Upper lobe of left lung (tissue), 6 donors: ENCODE measurements around the gene PADI4. TPM values are rescaled to one million over a fixed set of nuclear protein-coding genes. Genes with fewer than 3 reads are reported as not detected.

Source experiments
- ATAC-seq, 2 donors: fragments of 200-7000 bp; cut with Tn5 transposase; one replicate each; pipeline ENCODE4 v1.9.1; 2022; ENCODE audit warnings: mild to moderate bottlenecking in 2 of 2, moderate library complexity in 2 of 2; ENCODE audit not compliant: low FRiP score in 2 of 2
- DNase-seq, 2 donors: peaks; one replicate each; pipeline ENCODE4 v3.0.0-alpha.2; 2019 to 2020
- H3K27ac ChIP-seq, 4 donors: fragments of 200-600 bp; sonication (generic); one replicate each; pipeline ENCODE4 v1.5.1; 2016 to 2019
- H3K27me3 ChIP-seq, 4 donors: fragments of 200-600 bp; sonication (generic); one replicate each; pipeline ENCODE4 v1.5.1; 2017 to 2019
- H3K36me3 ChIP-seq, 4 donors: fragments of 200-600 bp; sonication (generic); one replicate each; pipeline ENCODE4 v1.5.1; 2016 to 2019
- H3K4me1 ChIP-seq, 4 donors: fragments of 200-600 bp; sonication (generic); one replicate each; pipeline ENCODE4 v1.5.1; 2018 to 2019
- H3K4me3 ChIP-seq, 4 donors: fragments of 200-600 bp; sonication (generic); one replicate each; pipeline ENCODE4 v1.5.1; 2017 to 2019; ENCODE audit warnings: mild to moderate bottlenecking in 2 of 4, moderate library complexity in 1 of 4
- H3K9me3 ChIP-seq, 4 donors: fragments of 200-600 bp; sonication (generic); one replicate each; pipeline ENCODE4 v1.5.1; 2018 to 2019
- EP300 ChIP-seq, 4 donors: sonication (generic); formaldehyde crosslinking; IDR thresholded peaks; one replicate each; pipeline ENCODE4 v1.5.1; 2017; ENCODE audit warnings: antibody characterized with exemption in 4 of 4, control low read depth in 2 of 4
- POLR2A ChIP-seq, 4 donors: fragments of 450-650 bp; IDR thresholded peaks; one replicate each; pipeline ENCODE4 v1.5.1; 2016 to 2017; ENCODE audit warnings: antibody characterized with exemption in 4 of 4, mild to moderate bottlenecking in 2 of 4
- POLR2AphosphoS5 ChIP-seq, 2 donors: sonication (generic); formaldehyde crosslinking; IDR thresholded peaks; one replicate each; pipeline ENCODE4 v1.5.1; 2017; ENCODE audit warnings: antibody characterized with exemption in 2 of 2
- WGBS, 2 donors: methylation state at CpG; one replicate each; pipeline ENCODE4 v1.1.5; 2017 to 2018; 5-methylcytosine and 5-hydroxymethylcytosine counted together
- total RNA-seq, 6 donors: library from RNA; depleted of rRNA in 4 of 6; stranded (reverse); fragments of >200 nt in 4 of 6; gene quantifications; one replicate each; pipeline versions ENCODE4 v1.1.0 to v1.2.1, GENCODE V29; 2016 to 2021
- TF ChIP-seq, protein P1 (sequence below), 6 experiments: fragments of 450-650 bp in 4 of 6; fragments of 200-600 bp in 2 of 6; sonication (generic) in 2 of 6; IDR thresholded peaks; one replicate each; pipeline ENCODE4 v1.5.1; 2016 to 2019; ENCODE audit warnings: antibody characterized with exemption in 6 of 6
- donor health status: DM: no; HTN: no; CAD: no; lungs with moderate emphysema.
- donor health status: DM: no; HTN: yes; CAD: no; lungs with severe emphysema.

Gene PADI4
- total RNA-seq, 6 donors from 2014 or later: 2.7 to 32.3 (median 9.0) TPM

GRCh38 chr1:17306921-17307320 is 1.1 kb upstream of the PADI4 start:
- no peak for ATAC-seq
- no peak overlapping the region for H3K27ac ChIP-seq
- H3K9me3 ChIP-seq: peaks cover 0 to 7% (median under 1%) of the 10 kb centered on the region in 4 donors
- WGBS, 2 donors: 38 to 41% methylated on average over 6 of the region's 6 CpGs
- no peak overlapping the region for H3K4me3 ChIP-seq
- H3K4me1 ChIP-seq: peaks cover 0 to 10% (median 3%) of the 10 kb centered on the region in 4 donors
- H3K27me3 ChIP-seq: no peaks in the 10 kb centered on the region
- DNase-seq: peak in 1 of 2 donors; percentile 44
- TF ChIP-seq, protein P1, sequence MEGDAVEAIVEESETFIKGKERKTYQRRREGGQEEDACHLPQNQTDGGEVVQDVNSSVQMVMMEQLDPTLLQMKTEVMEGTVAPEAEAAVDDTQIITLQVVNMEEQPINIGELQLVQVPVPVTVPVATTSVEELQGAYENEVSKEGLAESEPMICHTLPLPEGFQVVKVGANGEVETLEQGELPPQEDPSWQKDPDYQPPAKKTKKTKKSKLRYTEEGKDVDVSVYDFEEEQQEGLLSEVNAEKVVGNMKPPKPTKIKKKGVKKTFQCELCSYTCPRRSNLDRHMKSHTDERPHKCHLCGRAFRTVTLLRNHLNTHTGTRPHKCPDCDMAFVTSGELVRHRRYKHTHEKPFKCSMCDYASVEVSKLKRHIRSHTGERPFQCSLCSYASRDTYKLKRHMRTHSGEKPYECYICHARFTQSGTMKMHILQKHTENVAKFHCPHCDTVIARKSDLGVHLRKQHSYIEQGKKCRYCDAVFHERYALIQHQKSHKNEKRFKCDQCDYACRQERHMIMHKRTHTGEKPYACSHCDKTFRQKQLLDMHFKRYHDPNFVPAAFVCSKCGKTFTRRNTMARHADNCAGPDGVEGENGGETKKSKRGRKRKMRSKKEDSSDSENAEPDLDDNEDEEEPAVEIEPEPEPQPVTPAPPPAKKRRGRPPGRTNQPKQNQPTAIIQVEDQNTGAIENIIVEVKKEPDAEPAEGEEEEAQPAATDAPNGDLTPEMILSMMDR (IDR thresholded peaks at IDR 0.05): no peak
- TF ChIP-seq POLR2AphosphoS5 (IDR thresholded peaks at IDR 0.05) (no peak), POLR2A (IDR thresholded peaks at IDR 0.05) (no peak), EP300 (IDR thresholded peaks at IDR 0.05) (no peak)
- H3K36me3 ChIP-seq: no peaks in the 10 kb centered on the region

- Histone ChIP-seq H3K36me3 (no peaks in the 10 kb centered on the region), H3K27me3 (no peaks in the 10 kb centered on the region)
- TF ChIP-seq, protein P1 (IDR thresholded peaks at IDR 0.05): no peak
- TF ChIP-seq POLR2A (IDR thresholded peaks at IDR 0.05) (no peak), EP300 (IDR thresholded peaks at IDR 0.05) (no peak), POLR2AphosphoS5 (IDR thresholded peaks at IDR 0.05) (no peak)
Observed at GRCh38 chr1:17307329-17307728, 668 bp upstream of the PADI4 start.

GRCh38 chr1:17308593-17308992 is 596 bp downstream of the PADI4 start:
- peaks cover 0 to 10% (median 3%) of the 10 kb centered on the region in 4 donors for H3K4me1 ChIP-seq

More at GRCh38 chr1:17307329-17307728, 668 bp upstream of the PADI4 start:
- Histone ChIP-seq H3K4me3 (no peak overlapping the region), H3K27ac (peak overlapping the region in 1 of 4 donors; percentile 62), H3K9me3 (peaks cover 0 to 4% (median 0%) of the 10 kb centered on the region in 4 donors), H3K4me1 (peaks cover 0 to 10% (median 3%) of the 10 kb centered on the region in 4 donors)
- ATAC-seq: no peak
- 79 to 86% methylated on average over 6 of the region's 6 CpGs for WGBS, 2 donors
- DNase-seq: no peak

GRCh38 chr1:17309426-17310067 is 1.6 kb downstream of the PADI4 start:
- Histone ChIP-seq H3K9me3 (no peaks in the 10 kb centered on the region), H3K36me3 (no peaks in the 10 kb centered on the region), H3K27ac (peak overlapping the region in 1 of 4 donors; percentile 36), H3K4me1 (peaks cover 0 to 7% (median 0%) of the 10 kb centered on the region in 4 donors), H3K4me3 (no peak overlapping the region), H3K27me3 (no peaks in the 10 kb centered on the region)
- DNase-seq: no peak
- TF ChIP-seq POLR2AphosphoS5 (IDR thresholded peaks at IDR 0.05): no peak
- WGBS, 2 donors: 53 to 64% methylated on average over 8 of the region's 8 CpGs
- no peak for ATAC-seq

More at GRCh38 chr1:17308593-17308992, 596 bp downstream of the PADI4 start:
- Histone ChIP-seq H3K36me3 (no peaks in the 10 kb centered on the region), H3K27me3 (no peaks in the 10 kb centered on the region), H3K27ac (peak overlapping the region in 3 of 4 donors; percentile 35 to 64 (median 62)), H3K9me3 (no peaks in the 10 kb centered on the region), H3K4me3 (peak overlapping the region in 1 of 4 donors; percentile 12)
- 53 to 60% methylated on average over 5 to 6 of the region's 6 CpGs for WGBS, 2 donors
- DNase-seq (peak in 1 of 2 donors; percentile 44), ATAC-seq (peak in 1 of 2 donors; percentile 56)
- no peak for TF ChIP-seq POLR2A (IDR thresholded peaks at IDR 0.05)
- TF ChIP-seq EP300 (IDR thresholded peaks at IDR 0.05): no peak
- TF ChIP-seq POLR2AphosphoS5 (IDR thresholded peaks at IDR 0.05): no peak
- TF ChIP-seq, protein P1 (IDR thresholded peaks at IDR 0.05): no peak

- Histone ChIP-seq H3K36me3 (no peaks in the 10 kb centered on the region), H3K4me1 (peaks cover 0 to under 1% (median 0%) of the 10 kb centered on the region in 4 donors), H3K9me3 (no peaks in the 10 kb centered on the region), H3K4me3 (no peak overlapping the region), H3K27me3 (no peaks in the 10 kb centered on the region), H3K27ac (peak overlapping the region in 1 of 4 donors; percentile 36)
- ATAC-seq: no peak
- no peak for DNase-seq
- WGBS, 2 donors: 39 to 46% methylated on average over 7 of the region's 7 CpGs
- TF ChIP-seq POLR2AphosphoS5 (IDR thresholded peaks at IDR 0.05): no peak
- TF ChIP-seq, protein P1 (IDR thresholded peaks at IDR 0.05): no peak
- no peak for TF ChIP-seq EP300 (IDR thresholded peaks at IDR 0.05)
- TF ChIP-seq POLR2A (IDR thresholded peaks at IDR 0.05): no peak
Observed at GRCh38 chr1:17310068-17310640, 2.2 kb downstream of the PADI4 start.
